H1 (cell line): Measurements from ENCODE around the gene RFX1. TPM values are rescaled to one million over a fixed set of nuclear protein-coding genes. Genes with fewer than 3 reads are reported as not detected.

ENCODE experiments used
- CHD7 ChIP-seq: fragments of 300-600 bp; sonication (generic); IDR thresholded peaks from 2 replicates; pipeline ENCODE4 v1.7.1; 2012; ENCODE audit warnings: low read length, moderate library complexity, mild to moderate bottlenecking, inconsistent platforms; ENCODE audit not compliant: insufficient replicate concordance
- SRF ChIP-seq: IDR thresholded peaks from 2 replicates; pipeline ENCODE4 v1.6.1; 2011; ENCODE audit warnings: mild to moderate bottlenecking, low read depth, low read length, moderate library complexity
- polyA plus RNA-seq, 7 experiments: library from polyadenylated mRNA; depleted of rRNA in 3 of 7; stranded (reverse) in 5 of 7; unstranded in 2 of 7; fragments of >200 nt in 5 of 7; fragments of 200-250 nt in 2 of 7; gene quantifications; 1 replicate in 5 of 7; 2 replicates in 1 of 7; 4 replicates in 1 of 7; pipeline versions ENCODE4 v1.2.1 to v1.2.3, GENCODE V29; 2011 to 2013; ENCODE audit warnings: missing spikeins in 2 of 7, mixed read lengths in 2 of 7
- total RNA-seq: library from RNA; stranded (reverse); fragmentation: NEBNext Ultra II Directional; extraction: Animal tissue kit (Norgen Biotek cat#: 25700); gene quantifications from 2 replicates; pipeline ENCODE4 v1.2.1, GENCODE V29; 2021

Gene RFX1
- total and polyA plus RNA-seq, 2 of the 8 experiments (the other 6 are each of a cell fraction or from before 2014, with no cell fraction given), result 4.9 to 17.0 TPM

- TF ChIP-seq CHD7, result no peak
- no peak for TF ChIP-seq SRF
Measured at GRCh38 chr19:13968383-13968935, 37.7 kb downstream of the RFX1 start (continued).
